Transverse colon (tissue), 4 donors: ENCODE results near the gene TOB2. TPM values are rescaled to one million over a fixed set of nuclear protein-coding genes. Genes with fewer than 3 reads are reported as not detected.

Experiments used
- DNase-seq: peaks from one replicate; pipeline ENCODE4 v3.0.0-alpha.2; 2019
- H3K27ac ChIP-seq, 4 donors: fragments of 200-600 bp; sonication (generic); 2 replicates each; pipeline ENCODE4 v1.5.1; 2016 to 2018; ENCODE audit warnings: inconsistent platforms in 4 of 4
- H3K27me3 ChIP-seq: fragments of 200-600 bp; sonication (generic); 2 replicates; pipeline ENCODE4 v1.5.1; 2017; ENCODE audit warnings: inconsistent platforms
- H3K36me3 ChIP-seq, 4 donors: fragments of 200-600 bp; sonication (generic); 2 replicates each; pipeline ENCODE4 v1.5.1; 2017 to 2019; ENCODE audit warnings: inconsistent platforms in 4 of 4
- H3K4me1 ChIP-seq, 4 donors: fragments of 200-600 bp; sonication (generic); 2 replicates each; pipeline ENCODE4 v1.5.1; 2017 to 2020; ENCODE audit warnings: inconsistent platforms in 4 of 4
- H3K4me3 ChIP-seq, 4 donors: fragments of 200-600 bp; sonication (generic); 1 replicate in 1 of 4; 2 replicates in 3 of 4; pipeline versions ENCODE4 v1.5.1 to v1.6.1; 2017 to 2019; ENCODE audit warnings: inconsistent platforms in 4 of 4
- H3K9me3 ChIP-seq, 2 donors: fragments of 200-600 bp; sonication (generic); 2 replicates each; pipeline ENCODE4 v1.5.1; 2017 to 2019; ENCODE audit warnings: inconsistent platforms in 2 of 2
- CTCF ChIP-seq, 5 experiments: fragments of 200-600 bp in 3 of 5; fragments of 450-650 bp in 2 of 5; sonication (generic) in 3 of 5; IDR thresholded peaks; 1 replicate in 2 of 5; 2 replicates in 3 of 5; pipeline ENCODE4 v1.5.1; 2016 to 2017; ENCODE audit warnings: antibody characterized with exemption in 5 of 5, inconsistent platforms in 3 of 5, mild to moderate bottlenecking in 2 of 5, moderate library complexity in 1 of 5
- EP300 ChIP-seq: sonication (generic); formaldehyde crosslinking; IDR thresholded peaks from one replicate; pipeline ENCODE4 v1.6.1; 2017; ENCODE audit warnings: antibody characterized with exemption, low read depth
- POLR2A ChIP-seq: fragments of 450-650 bp; IDR thresholded peaks from one replicate; pipeline ENCODE4 v1.6.1; 2016; ENCODE audit warnings: antibody characterized with exemption, mild to moderate bottlenecking, moderate library complexity
- POLR2AphosphoS5 ChIP-seq, 3 donors: sonication (generic); formaldehyde crosslinking; IDR thresholded peaks; one replicate each; pipeline ENCODE4 v1.6.1; 2016; ENCODE audit warnings: antibody characterized with exemption in 3 of 3
- WGBS, 2 donors: methylation state at CpG; one replicate each; pipeline ENCODE4 v1.1.5; 2018; ENCODE audit warnings: low coverage in 1 of 2; 5-methylcytosine and 5-hydroxymethylcytosine counted together
- in situ Hi-C, 4 donors: fragments of 200-750 bp; cut with MboI; loops; one replicate each; pipeline versions ENCODE4 v1.15.0 to v1.15.1; 2017; ENCODE audit warnings: low sequenced_read_pairs in 3 of 4, low pct_ligation_motif_present in 1 of 4, low pct_unique_long_range_greater_than_20kb in 1 of 4
- intact Hi-C: fragments of 100-400 bp; cut with DNase I; formaldehyde crosslinking; loops from one replicate; pipeline ENCODE4 v1.15.1; 2023; ENCODE audit warnings: low total_unique reads
- total RNA-seq, 4 donors: library from RNA; depleted of rRNA; stranded (reverse); fragments of >200 nt; gene quantifications; one replicate each; pipeline ENCODE4 v1.1.0, GENCODE V29; 2016

The TOB2 gene
- total RNA-seq, 4 donors from 2014 or later: 22.7 to 64.0 (median 49.7) TPM

- peaks cover 0 to 10% (median 0%) of the 10 kb centered on the region in 4 donors for H3K4me1 ChIP-seq
- H3K36me3 ChIP-seq: peaks cover 0 to 30% (median 11%) of the 10 kb centered on the region in 4 donors
- no peaks in the 10 kb centered on the region for H3K27me3 ChIP-seq
- H3K9me3 ChIP-seq: no peaks in the 10 kb centered on the region
- 88% methylated on average over 6 of the region's 6 CpGs; no CpG with 5 or more reads in 1 of the 2 donors for WGBS, 2 donors
- no peak overlapping the region for H3K4me3 ChIP-seq
- no peak for DNase-seq
- no peak overlapping the region for H3K27ac ChIP-seq
- intact Hi-C loops: no loop called here
- no peak for TF ChIP-seq CTCF (IDR thresholded peaks at IDR 0.05)
- no peak for TF ChIP-seq POLR2AphosphoS5 (IDR thresholded peaks at IDR 0.05)
- TF ChIP-seq EP300: no peak
- TF ChIP-seq POLR2A: no peak
- in situ Hi-C loops: no loop called here
These were observed 14.9 kb downstream of the TOB2 start for GRCh38 chr22:41431656-41432055.

DNA sequence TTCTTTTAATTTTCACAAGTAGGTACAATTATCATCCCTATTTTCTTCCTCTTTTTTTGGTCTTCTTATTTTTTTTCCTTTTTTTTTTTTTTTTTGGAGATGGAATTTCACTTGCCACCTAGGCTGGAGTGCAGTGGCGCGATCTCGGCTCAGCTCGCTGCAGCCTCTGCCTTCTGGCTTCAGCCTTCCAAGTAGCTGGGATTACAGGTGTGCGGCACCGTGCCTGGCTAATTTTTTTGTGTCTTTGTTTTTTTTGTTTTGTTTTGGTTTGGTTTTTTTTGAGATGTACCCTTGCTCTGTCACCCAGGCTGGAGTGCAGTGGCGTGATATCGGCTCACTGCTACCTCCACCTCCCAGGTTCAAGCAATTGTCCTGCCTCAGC is 16.7 kb downstream of the TOB2 start:
- 96 to 98% methylated on average over 5 to 8 of the region's 8 CpGs for WGBS, 2 donors
- peaks cover 0 to 18% (median 4%) of the 10 kb centered on the region in 4 donors for H3K36me3 ChIP-seq
- in situ Hi-C loops: no loop called here

DNA sequence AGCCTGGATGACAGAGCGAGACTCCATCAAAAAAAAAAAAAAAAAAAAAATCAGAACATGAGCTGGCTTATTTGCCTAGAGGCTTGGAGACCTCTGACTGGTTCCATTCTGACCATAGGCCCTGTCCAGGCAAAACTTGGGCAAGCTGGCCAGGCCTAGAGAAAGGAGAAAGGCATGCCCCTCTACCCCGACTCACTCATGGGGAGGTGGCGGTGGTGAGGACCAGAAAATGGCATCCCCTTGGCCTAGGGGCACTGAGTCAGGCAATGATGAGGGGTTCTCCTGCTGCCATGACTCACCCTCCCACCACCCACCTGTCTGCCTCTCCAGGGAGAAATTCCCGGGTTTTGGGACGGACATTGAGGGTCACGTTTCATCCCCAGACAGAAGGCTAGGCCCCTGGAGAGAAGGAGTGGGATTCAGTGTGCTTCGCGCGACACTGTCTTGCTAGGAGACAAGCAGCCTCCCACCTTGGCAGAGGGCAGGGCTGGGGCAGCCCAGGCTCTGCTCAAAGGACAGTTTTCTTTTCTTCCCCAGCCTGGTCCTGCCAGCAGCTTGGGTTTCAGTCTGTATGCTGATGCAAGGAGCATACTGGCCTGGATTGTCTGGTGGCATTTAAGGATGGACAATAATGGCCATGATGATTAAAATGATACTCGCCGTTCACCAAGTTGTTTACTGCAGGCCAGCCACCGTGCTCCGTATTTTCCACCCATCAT is 17.2 kb downstream of the TOB2 start:
- Histone ChIP-seq H3K9me3 (no peaks in the 10 kb centered on the region), H3K36me3 (peaks cover 0 to 13% (median 4%) of the 10 kb centered on the region in 4 donors), H3K4me3 (no peak overlapping the region), H3K27me3 (no peaks in the 10 kb centered on the region), H3K27ac (no peak overlapping the region), H3K4me1 (no peaks in the 10 kb centered on the region)
- no peak for DNase-seq
- in situ Hi-C loops (no loop called here), intact Hi-C loops (no loop called here)
- 91 to 92% methylated on average over 4 to 13 of the region's 13 CpGs for WGBS, 2 donors
- no peak for TF ChIP-seq POLR2A
- no peak for TF ChIP-seq CTCF (IDR thresholded peaks at IDR 0.05)
- no peak for TF ChIP-seq POLR2AphosphoS5 (IDR thresholded peaks at IDR 0.05)
- no peak for TF ChIP-seq EP300

More for the DNA sequence above, 16.7 kb downstream of the TOB2 start:
- Histone ChIP-seq H3K4me3 (no peak overlapping the region), H3K4me1 (peaks cover 0 to 4% (median 0%) of the 10 kb centered on the region in 4 donors), H3K9me3 (no peaks in the 10 kb centered on the region), H3K27ac (no peak overlapping the region), H3K27me3 (no peaks in the 10 kb centered on the region)
- TF ChIP-seq POLR2AphosphoS5 (IDR thresholded peaks at IDR 0.05): no peak
- TF ChIP-seq CTCF (IDR thresholded peaks at IDR 0.05): no peak
- TF ChIP-seq EP300: no peak
- TF ChIP-seq POLR2A: no peak
- intact Hi-C loops: no loop called here
- no peak for DNase-seq

DNA sequence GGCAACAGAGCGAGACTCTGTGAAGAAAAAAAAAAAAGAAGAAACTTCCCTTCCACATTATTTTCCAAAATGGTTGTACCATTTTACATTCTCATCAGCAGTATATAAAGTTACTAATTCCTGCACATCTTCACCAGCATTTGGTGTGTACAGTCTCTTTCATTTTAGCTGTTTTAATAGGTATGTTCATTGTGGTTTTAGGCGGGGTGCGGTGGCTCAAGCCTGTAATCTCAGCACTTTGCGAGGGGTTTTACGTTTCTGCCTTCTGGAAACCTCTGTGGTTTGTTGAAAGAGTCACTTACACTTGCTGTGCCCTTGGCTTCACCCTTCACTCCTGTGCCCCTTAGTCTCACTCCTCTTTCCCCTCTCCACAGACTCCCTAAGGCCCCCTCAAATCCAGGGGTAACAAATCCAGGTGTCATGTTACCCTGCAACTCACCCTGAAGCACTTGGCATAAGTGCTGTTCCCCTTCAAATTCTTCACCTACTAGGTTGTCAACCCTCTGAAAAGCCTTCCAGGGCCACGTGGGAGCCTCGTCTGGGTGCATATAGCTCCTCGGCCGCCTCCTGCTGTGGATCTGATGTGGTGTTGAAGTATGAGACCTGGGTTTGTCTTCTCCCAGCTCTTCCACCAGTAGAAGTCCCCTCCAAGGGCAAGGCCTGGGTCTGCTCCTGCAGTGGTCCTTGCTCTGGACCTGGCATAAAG is 20.8 kb downstream of the TOB2 start:
- Histone ChIP-seq H3K27ac (no peak overlapping the region), H3K36me3 (peaks cover 0 to 12% (median 0%) of the 10 kb centered on the region in 4 donors), H3K9me3 (no peaks in the 10 kb centered on the region), H3K27me3 (no peaks in the 10 kb centered on the region), H3K4me1 (no peaks in the 10 kb centered on the region), H3K4me3 (no peak overlapping the region)
- 56 to 70% methylated on average over 3 to 9 of the region's 9 CpGs for WGBS, 2 donors
- TF ChIP-seq CTCF (IDR thresholded peaks at IDR 0.05) (no peak), POLR2A (no peak), EP300 (no peak), POLR2AphosphoS5 (IDR thresholded peaks at IDR 0.05) (no peak)
- no peak for DNase-seq
- in situ Hi-C loops: no loop called here
- intact Hi-C loops: no loop called here
